ENCODE data around the gene TMEM217. TPM values are rescaled to one million over a fixed set of nuclear protein-coding genes. Genes with fewer than 3 reads are reported as not detected.

Gene TMEM217
- total and polyA plus RNA-seq, 2 donors (not counting 1 experiment from before 2014, with no cell fraction given): 0.73 to 1.2 TPM

DNA sequence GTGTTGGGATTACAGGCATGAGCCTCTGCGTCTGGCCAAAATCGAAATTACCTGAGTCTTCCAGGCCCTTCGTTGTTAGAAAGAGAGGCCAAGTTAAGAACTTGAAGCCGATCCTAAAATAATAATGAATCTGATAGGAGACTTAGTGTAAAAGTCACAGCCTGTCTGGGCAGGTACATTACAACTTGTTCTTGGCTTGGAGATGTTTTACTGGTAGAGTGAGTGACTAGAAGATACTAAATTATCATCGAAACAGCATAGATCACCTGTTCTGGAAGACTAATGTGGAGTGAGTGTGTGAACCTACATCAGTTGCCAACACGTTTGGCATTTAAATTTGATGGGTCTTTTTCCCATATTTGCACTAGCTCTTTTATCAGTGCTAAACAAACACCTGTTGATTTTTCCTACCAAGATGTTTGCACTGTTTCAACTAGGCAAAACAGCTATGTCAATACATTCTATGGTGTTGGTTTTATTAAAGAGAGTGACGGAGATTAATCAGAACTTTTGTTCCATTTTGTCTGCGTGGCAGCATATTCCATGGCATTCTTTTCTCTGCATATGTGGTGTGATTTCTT lies 4.6 kb upstream of the TMEM217 start:
- Mint-ChIP-seq H3K4me1 (peaks cover 41% of the 10 kb centered on the region), H3K4me3 (no peak overlapping the region), H3K27me3 (no peaks in the 10 kb centered on the region), H3K27ac (no peak overlapping the region), H3K9me3 (ENCODE audit: insufficient read depth) (no peaks in the 10 kb centered on the region)
- H3K4me2 ChIP-seq (replicated peaks; ENCODE audit: low read depth, low read length, poor library complexity, severe bottlenecking): no peak overlapping the region
- no peaks in the 10 kb centered on the region for H3K36me3 ChIP-seq (replicated peaks in 1 of 2; ENCODE audit: control extremely low read depth in 1 of 2, control insufficient read depth in 1 of 2, extremely low read depth in 1 of 2, insufficient read depth in 2 of 2, low read length in 1 of 2)
- CTCF ChIA-PET: no interaction called here
- no peak for DNase-seq
- no peak overlapping the region for H3K4me3 ChIP-seq (ENCODE audit: control extremely low read depth in 1 of 5, extremely low read depth in 1 of 5, insufficient read depth in 1 of 5, low read depth in 2 of 5, low read length in 4 of 5)
- no peaks in the 10 kb centered on the region for H4K20me1 ChIP-seq (ENCODE audit: control insufficient read depth, insufficient read depth, low read length, poor library complexity, severe bottlenecking)
- H3K9ac ChIP-seq (ENCODE audit: low read length): no peak overlapping the region
- no peaks in the 10 kb centered on the region for H3K27me3 ChIP-seq (replicated peaks in 1 of 4; ENCODE audit: control extremely low read depth in 1 of 4, control insufficient read depth in 3 of 4, insufficient read depth in 4 of 4, low read length in 3 of 4)
- no peaks in the 10 kb centered on the region for H3K9me3 ChIP-seq (ENCODE audit: control extremely low read depth in 1 of 3, control insufficient read depth in 2 of 3, insufficient read depth in 1 of 3, low read length in 2 of 3)
- H3K4me1 ChIP-seq (ENCODE audit: control insufficient read depth in 2 of 2, insufficient read depth in 2 of 2, low read length in 2 of 2): peaks cover 15 to 16% of the 10 kb centered on the region in 2 donors
- TF ChIP-seq CTCF (IDR thresholded peaks at IDR 0.05): no peak
- TF ChIP-seq EZH2 (IDR thresholded peaks at IDR 0.05; ENCODE audit: borderline replicate concordance, insufficient read depth, low read depth, low read length, poor library complexity, severe bottlenecking): no peak
- H3K79me2 ChIP-seq (ENCODE audit: control insufficient read depth, insufficient read depth, low read length): peaks cover 68% of the 10 kb centered on the region
- ATAC-seq (ENCODE audit: low read depth): no peak
- no peak overlapping the region for H3K27ac ChIP-seq (ENCODE audit: low read length in 2 of 2)
- intact Hi-C loops (cut with micrococcal nuclease): no loop called here
- 90% methylated on average over 4 of the region's 8 CpGs for WGBS (ENCODE audit: insufficient coverage)
- H2AFZ ChIP-seq (ENCODE audit: insufficient read depth, low read depth, low read length, poor library complexity, severe bottlenecking): no peak overlapping the region
- POLR2A ChIA-PET: no interaction called here

GRCh38 chr6:37261198-37261597 lies 3.3 kb upstream of the TMEM217 start:
- CTCF ChIA-PET: no interaction called here
- POLR2A ChIA-PET: interaction anchor here (0.6 kb wide), 1 partner anchor 292 kb away, joined by 3 read pairs; no protein-coding TSS in a partner anchor
- H2AFZ ChIP-seq (ENCODE audit: insufficient read depth, low read depth, low read length, poor library complexity, severe bottlenecking): no peak overlapping the region

More at GRCh38 chr6:37261198-37261597, 3.3 kb upstream of the TMEM217 start:
- Histone ChIP-seq H3K27ac (ENCODE audit: low read length in 2 of 2) (no peak overlapping the region), H3K4me3 (ENCODE audit: control extremely low read depth in 1 of 5, extremely low read depth in 1 of 5, insufficient read depth in 1 of 5, low read depth in 2 of 5, low read length in 4 of 5) (no peak overlapping the region), H3K4me2 (replicated peaks; ENCODE audit: low read depth, low read length, poor library complexity, severe bottlenecking) (no peak overlapping the region), H3K9me3 (ENCODE audit: control extremely low read depth in 1 of 3, control insufficient read depth in 2 of 3, insufficient read depth in 1 of 3, low read length in 2 of 3) (no peaks in the 10 kb centered on the region), H3K9ac (ENCODE audit: low read length) (no peak overlapping the region), H3K27me3 (replicated peaks in 1 of 4; ENCODE audit: control extremely low read depth in 1 of 4, control insufficient read depth in 3 of 4, insufficient read depth in 4 of 4, low read length in 3 of 4) (no peaks in the 10 kb centered on the region), H3K79me2 (ENCODE audit: control insufficient read depth, insufficient read depth, low read length) (peaks cover 76% of the 10 kb centered on the region), H4K20me1 (ENCODE audit: control insufficient read depth, insufficient read depth, low read length, poor library complexity, severe bottlenecking) (no peaks in the 10 kb centered on the region), H3K36me3 (replicated peaks in 1 of 2; ENCODE audit: control extremely low read depth in 1 of 2, control insufficient read depth in 1 of 2, extremely low read depth in 1 of 2, insufficient read depth in 2 of 2, low read length in 1 of 2) (no peaks in the 10 kb centered on the region), H3K4me1 (ENCODE audit: control insufficient read depth in 2 of 2, insufficient read depth in 2 of 2, low read length in 2 of 2) (peaks cover 20 to 21% of the 10 kb centered on the region in 2 donors)
- Mint-ChIP-seq H3K9me3 (ENCODE audit: insufficient read depth) (no peaks in the 10 kb centered on the region), H3K27ac (no peak overlapping the region), H3K27me3 (no peaks in the 10 kb centered on the region), H3K4me1 (peaks cover 48% of the 10 kb centered on the region), H3K4me3 (no peak overlapping the region)
- ATAC-seq (ENCODE audit: low read depth) (no peak), DNase-seq (no peak)
- TF ChIP-seq EZH2 (IDR thresholded peaks at IDR 0.05; ENCODE audit: borderline replicate concordance, insufficient read depth, low read depth, low read length, poor library complexity, severe bottlenecking): no peak
- WGBS (ENCODE audit: insufficient coverage): no CpG with 5 or more reads among the region's 5 CpGs
- intact Hi-C loops (cut with micrococcal nuclease): no loop called here

All from B cell (primary cell).